Activated naive CD4-positive, alpha-beta T cell treated with Interleukin-2 at 50 U/mL for 16 hours (primary cell): ENCODE data around the gene RARG.
"Not testable (repeated sequence)": the region's sequence is repeated elsewhere in the genome, so short reads cannot be mapped to it uniquely, and the experiment has no call there.

Experiments
- DNase-seq: peaks from one replicate; pipeline ENCODE4 v3.0.0-alpha.2; 2020

Gene RARG

DNA sequence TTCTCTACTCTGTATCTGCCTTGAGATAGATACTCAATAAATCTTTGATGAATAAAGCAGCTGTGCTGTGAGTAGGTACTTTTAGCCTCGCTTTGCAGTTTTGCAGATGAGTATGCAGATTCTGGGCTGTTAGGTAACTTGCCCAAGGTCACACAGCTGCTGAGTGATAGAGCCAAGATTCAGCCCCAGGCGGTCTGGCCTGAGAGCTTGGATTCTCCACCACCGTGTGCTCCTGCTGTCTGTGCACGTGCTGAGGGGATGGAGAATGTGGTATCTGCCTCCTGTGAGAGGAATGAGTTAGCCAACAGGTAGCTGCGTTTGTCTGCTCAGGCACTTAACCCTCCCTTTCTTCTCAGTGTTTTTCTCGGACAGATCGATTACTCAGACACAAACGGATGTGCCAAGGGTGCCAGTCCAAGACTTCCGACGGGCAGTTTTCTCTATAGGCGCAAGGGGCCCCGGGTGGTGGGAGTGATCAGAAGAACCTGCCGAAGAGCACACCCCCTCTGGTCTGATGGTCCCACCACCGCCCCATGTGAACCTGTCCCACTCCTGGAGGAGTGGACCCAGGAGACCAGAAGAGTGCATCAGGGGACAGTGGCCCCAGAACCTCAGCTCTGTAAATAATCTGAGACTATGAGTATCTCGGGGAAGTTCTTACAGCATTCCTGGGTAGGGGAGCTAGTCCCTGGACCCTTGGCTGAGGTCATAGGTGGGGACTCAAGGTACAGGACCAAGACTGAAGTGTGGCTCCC, 44.7 kb downstream of the RARG start:
- DNase-seq = no peak

DNA sequence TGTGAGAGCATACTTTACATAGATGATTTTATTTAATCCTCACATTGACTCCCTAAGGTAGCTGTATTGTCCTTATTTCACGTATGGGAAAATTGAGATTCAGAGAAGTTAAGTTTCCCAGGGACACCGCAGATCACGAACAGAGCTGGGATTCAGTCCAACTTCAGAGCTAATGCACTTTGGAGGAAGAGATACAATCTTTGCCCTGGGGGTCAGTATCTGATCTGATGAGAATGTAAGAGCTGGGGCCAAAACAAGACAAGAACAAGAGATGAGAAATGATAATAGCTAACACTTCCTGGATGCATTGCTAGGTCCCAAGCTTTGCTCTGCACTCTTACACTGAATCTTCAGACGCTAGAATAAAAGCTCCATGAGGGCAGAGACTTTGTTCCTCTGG, 45.3 kb downstream of the RARG start:
- no peak for DNase-seq

DNA sequence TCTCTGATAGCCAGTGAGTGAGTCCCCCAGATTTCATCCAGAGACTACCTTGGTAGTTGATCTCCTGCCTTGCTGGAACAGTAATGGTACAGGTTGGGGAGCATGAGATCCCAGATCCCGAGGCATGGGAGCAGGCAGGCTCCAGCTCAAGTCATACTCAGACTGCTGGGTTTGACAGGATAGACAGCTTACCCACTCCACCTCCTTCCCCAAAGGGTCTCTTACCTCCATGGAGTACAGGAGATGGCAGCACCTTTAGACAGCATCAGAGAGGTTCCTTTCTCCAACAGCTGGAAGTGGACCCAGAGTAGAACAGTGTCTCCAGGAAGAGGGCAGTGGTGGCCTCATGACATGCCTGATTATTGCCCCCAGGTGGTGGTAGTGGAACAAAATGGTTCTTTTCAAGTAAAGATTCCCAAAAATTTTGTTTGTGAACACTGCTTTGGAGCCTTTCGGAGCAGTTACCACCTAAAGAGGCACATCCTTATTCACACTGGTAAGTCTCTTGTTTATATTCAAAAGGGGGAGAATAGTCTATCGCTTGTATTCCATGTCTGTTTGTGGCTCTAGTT, 46.3 kb downstream of the RARG start:
- no peak for DNase-seq

- no peak for DNase-seq
Measured at GRCh38 chr12:53184828-53185227, 47.2 kb downstream of the RARG start.

GRCh38 chr12:53182903-53183302, 49.1 kb downstream of the RARG start:
- DNase-seq = no peak

GRCh38 chr12:53181935-53182334, 50.1 kb downstream of the RARG start:
- no peak for DNase-seq

GRCh38 chr12:53180931-53181645, 50.9 kb downstream of the RARG start:
- DNase-seq = peak; percentile 77

GRCh38 chr12:53180220-53180930, 51.6 kb downstream of the RARG start, which contains the start of the genes CSAD and ZNF740:
TSS of gene CSAD (minus strand) at chr12:53180925. CDS start at chr12:53173470, 7,455 bp downstream.
TSS of gene ZNF740 (plus strand) at chr12:53180722. CDS start at chr12:53181984, 1,262 bp downstream.
- DNase-seq = peak; percentile 98

GRCh38 chr12:53179687-53180219, 52.3 kb downstream of the RARG start:
- DNase-seq = no peak

- DNase-seq = not testable (repeated sequence)
Measured at GRCh38 chr12:53178803-53179202, 53.2 kb downstream of the RARG start.

- not testable (repeated sequence) for DNase-seq
Measured at GRCh38 chr12:53177447-53177846, 54.6 kb downstream of the RARG start.

GRCh38 chr12:53176750-53177149, 55.3 kb downstream of the RARG start:
- DNase-seq = no peak

DNA sequence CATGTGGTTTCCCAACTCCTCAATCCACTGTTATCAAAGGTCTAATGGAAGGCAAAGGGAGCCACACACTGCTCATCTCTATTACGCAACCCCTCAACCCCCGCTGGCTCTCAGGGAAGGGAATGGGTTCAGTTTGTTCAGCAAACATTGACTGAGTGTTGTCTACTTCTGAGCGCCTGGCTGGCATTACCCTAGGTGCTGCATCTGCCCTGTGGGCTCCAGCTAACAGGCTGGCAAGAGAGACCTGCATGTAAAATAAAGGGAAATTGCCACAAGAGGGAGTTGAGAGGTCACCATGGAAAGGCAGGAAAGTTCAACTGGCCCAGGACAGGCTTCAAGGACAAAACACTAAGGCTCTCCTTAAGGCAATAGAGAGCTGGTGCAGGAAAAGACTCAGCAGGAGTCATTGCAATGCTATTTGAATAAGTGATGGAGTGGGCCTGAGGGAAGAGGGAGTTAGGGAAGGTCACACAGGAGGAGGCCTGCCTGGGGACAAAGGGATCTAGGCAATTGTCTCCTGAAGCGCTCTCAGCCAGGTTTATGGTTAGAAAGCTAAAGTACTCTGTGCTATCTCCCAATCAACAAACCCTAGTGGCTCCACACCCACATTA, 57.0 kb downstream of the RARG start:
- DNase-seq = no peak

GRCh38 chr12:53173085-53173715, 58.8 kb downstream of the RARG start:
- no peak for DNase-seq

DNA sequence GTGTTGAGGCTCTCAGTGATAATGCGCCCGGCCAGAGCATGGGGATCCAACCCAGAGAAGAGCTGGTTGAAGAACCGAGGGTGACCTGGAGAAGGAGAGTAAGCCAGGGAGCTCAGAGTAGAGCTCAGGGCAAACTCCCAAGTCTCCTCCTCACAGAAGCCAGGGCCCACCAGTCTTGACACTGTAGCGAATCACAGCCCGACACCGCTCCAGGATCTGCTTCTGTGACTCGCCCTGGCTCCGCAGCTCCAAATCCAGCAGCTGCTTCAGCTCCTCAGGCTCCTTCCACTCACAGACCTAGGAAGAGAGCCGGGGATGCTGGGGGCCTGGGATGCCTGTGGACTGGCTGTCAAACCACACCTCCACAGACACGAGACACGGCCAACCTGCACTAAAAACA, 59.7 kb downstream of the RARG start:
- no peak for DNase-seq

DNA sequence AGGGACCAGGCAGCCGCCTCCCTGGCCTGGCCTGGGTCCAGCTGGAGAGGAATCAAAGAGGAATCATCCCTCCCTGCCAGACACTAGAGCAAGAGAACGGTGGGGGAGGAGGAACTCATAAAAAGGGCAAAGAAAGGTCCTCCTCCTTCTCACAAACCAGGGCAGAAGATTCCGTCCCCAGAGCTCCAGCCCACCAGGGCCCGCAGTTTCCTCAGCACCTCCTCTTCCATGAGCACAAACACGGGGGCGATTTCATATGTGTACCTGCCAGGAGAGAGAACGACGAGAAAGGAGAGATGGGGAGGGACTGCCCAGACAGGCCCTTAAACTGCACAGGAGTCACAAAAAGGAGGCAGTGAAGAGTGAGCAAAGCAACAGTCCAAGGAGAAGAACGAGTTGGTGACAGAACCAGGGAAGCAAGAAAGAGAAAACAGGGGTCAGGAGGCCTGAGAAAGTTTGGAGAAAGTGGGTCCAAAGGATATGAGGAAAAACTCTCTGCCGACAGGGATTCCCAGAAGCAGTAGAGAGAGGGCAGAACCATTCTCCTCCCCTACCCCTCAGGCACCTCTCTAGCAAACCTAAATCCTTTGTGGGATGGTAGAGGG, 60.2 kb downstream of the RARG start:
- no peak for DNase-seq

GRCh38 chr12:53170876-53171724, 60.9 kb downstream of the RARG start:
- no peak for DNase-seq

GRCh38 chr12:53170215-53170614, 61.8 kb downstream of the RARG start:
- DNase-seq = no peak

GRCh38 chr12:53169644-53170043, 62.4 kb downstream of the RARG start:
- DNase-seq = no peak

- no peak for DNase-seq
Measured at GRCh38 chr12:53166837-53167236, 65.2 kb downstream of the RARG start.

DNA sequence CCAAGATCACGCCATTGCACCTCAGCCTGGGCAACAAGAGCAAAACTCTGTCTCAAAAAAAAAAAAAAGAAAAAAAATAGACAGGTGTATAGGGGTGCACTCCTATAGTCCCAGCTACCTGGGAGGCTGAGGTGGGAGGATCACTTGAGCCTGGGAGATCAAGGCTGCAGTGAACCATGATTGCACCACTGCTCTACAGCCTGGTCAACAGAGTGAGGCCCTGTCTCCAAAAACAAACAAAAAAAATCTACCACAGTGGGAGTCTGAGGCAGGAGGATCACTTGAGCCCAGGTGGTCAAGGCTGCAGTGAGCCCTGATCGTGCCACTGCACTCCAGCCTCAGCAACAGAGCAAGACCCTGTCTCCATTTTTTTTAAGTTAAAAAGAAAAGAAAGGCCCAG, 69.0 kb downstream of the RARG start:
- not testable (repeated sequence) for DNase-seq
